CD4-positive, alpha-beta T cell treated with Interleukin-15 for 1 hour (primary cell): ENCODE results near the gene LRRC10.

Source experiments
- DNase-seq: peaks from one replicate; pipeline ENCODE4 v3.0.0-alpha.2; 2020

The LRRC10 gene

GRCh38 chr12:69563166-69563762, 47.4 kb downstream of the LRRC10 start:
- DNase-seq: no peak
